ENCODE measurements around the gene FHAD1.

Gene FHAD1

GRCh38 chr1:15408890-15409387 is 161.9 kb downstream of the FHAD1 start:
- DNase-seq (ENCODE audit: low read depth), result no peak
- H3K4me3 ChIP-seq (ENCODE audit: low read depth, low read length), result peak overlapping the region; percentile 90
- no peak for TF ChIP-seq CTCF (IDR thresholded peaks at IDR 0.05; ENCODE audit: low read depth, low read length, missing control alignments)

GRCh38 chr1:15409388-15410222 is 162.6 kb downstream of the FHAD1 start, which contains the start of gene EFHD2:
EFHD2 (plus strand) TSS chr1:15409888; CDS start chr1:15409972, 84 bp downstream.
- peak within 1 kb of the TSS; percentile 90 for H3K4me3 ChIP-seq (ENCODE audit: low read depth, low read length)
- no peak for TF ChIP-seq CTCF (IDR thresholded peaks at IDR 0.05; ENCODE audit: low read depth, low read length, missing control alignments)
- no peak for DNase-seq (ENCODE audit: low read depth)

- no peak for DNase-seq (ENCODE audit: low read depth)
- no peak for TF ChIP-seq CTCF (IDR thresholded peaks at IDR 0.05; ENCODE audit: low read depth, low read length, missing control alignments)
- peak overlapping the region; percentile 90 for H3K4me3 ChIP-seq (ENCODE audit: low read depth, low read length)
These were observed 163.3 kb downstream of the FHAD1 start for GRCh38 chr1:15410223-15410883.

- DNase-seq (ENCODE audit: low read depth), result no peak
- no peak for TF ChIP-seq CTCF (IDR thresholded peaks at IDR 0.05; ENCODE audit: low read depth, low read length, missing control alignments)
These were observed 163.8 kb downstream of the FHAD1 start for GRCh38 chr1:15410884-15411245.

GRCh38 chr1:15411593-15412137 is 164.6 kb downstream of the FHAD1 start:
- no peak for DNase-seq (ENCODE audit: low read depth)
- peak overlapping the region; percentile 90 for H3K4me3 ChIP-seq (ENCODE audit: low read depth, low read length)
- no peak for TF ChIP-seq CTCF (IDR thresholded peaks at IDR 0.05; ENCODE audit: low read depth, low read length, missing control alignments)

More at GRCh38 chr1:15410884-15411245, 163.8 kb downstream of the FHAD1 start:
- H3K4me3 ChIP-seq (ENCODE audit: low read depth, low read length), result peak overlapping the region; percentile 90

GRCh38 chr1:15412175-15412800 is 165.3 kb downstream of the FHAD1 start:
- DNase-seq (ENCODE audit: low read depth), result no peak
- H3K4me3 ChIP-seq (ENCODE audit: low read depth, low read length), result peak overlapping the region; percentile 90; the same call in 1 of the 2 replicates
- no peak for TF ChIP-seq CTCF (IDR thresholded peaks at IDR 0.05; ENCODE audit: low read depth, low read length, missing control alignments)

Measured in GM12864 (cell line).